Suppressor macrophage treated with lipopolysaccharide for 1 hour (primary cell): Measurements from ENCODE around the gene SIL1.
"Not testable (repeated sequence)": the region's sequence is repeated elsewhere in the genome, so short reads cannot be mapped to it uniquely, and the experiment has no call there.

ENCODE experiments used
- DNase-seq, 3 donors: peaks; one replicate each; pipeline ENCODE4 v3.0.0-alpha.2; 2020 to 2022

SIL1 gene

DNA sequence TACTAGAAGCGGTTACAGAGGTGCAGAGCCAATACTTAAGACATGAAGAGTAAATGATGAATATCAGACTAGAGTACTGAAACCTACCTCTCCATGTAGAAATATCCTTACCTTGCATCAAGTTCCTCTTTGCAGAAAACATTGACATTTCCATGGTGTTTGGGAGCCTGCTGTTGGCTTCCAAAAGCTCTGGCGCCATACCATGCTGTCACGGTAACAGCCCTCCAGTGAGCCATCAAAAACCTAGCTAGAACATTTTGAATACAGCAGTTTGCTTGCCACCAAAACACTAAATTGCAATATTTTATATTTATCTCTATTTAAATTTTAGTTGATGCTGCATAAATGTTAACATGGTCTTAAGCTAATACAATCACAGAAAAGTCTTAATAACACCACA lies 179.0 kb downstream of the SIL1 start:
- no peak for DNase-seq

DNA sequence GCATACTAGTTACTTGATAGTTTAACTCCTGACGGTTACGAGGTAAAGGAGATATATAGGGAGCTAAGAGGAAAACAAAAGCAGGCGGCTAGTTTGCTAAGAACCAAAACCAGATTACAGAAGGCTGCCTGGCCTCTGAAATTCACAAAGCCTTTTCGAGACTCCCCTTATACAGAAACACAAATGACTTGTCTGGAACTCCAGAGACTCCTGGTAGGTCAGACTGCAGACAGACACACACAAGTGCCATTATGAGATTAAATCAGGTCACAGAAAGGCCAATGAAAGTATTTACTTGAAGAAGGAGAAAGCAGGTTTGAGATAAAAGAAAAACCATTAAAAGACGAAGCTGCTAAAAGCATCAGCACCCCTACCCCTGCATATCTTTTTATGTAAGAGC lies 180.5 kb downstream of the SIL1 start:
- no peak for DNase-seq

DNA sequence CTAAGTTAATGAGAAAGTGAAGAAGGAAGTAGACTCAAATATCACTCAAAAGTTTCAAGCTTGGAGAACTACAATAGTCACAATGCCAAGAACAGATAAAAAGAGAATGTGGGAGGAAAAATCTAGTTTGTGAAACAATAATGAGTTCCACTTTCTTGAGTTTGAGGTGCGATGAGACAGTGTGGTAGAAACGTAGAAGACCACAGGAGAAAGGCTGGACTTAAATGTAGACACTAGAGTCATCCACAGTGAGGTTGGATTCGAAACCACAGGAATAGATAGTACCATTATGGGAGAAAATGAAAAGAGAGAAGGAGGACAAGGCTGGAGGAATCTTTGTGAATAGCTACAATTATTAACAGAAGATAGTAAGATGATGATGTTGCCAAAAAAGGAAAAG lies 182.0 kb downstream of the SIL1 start:
- no peak for DNase-seq

DNA sequence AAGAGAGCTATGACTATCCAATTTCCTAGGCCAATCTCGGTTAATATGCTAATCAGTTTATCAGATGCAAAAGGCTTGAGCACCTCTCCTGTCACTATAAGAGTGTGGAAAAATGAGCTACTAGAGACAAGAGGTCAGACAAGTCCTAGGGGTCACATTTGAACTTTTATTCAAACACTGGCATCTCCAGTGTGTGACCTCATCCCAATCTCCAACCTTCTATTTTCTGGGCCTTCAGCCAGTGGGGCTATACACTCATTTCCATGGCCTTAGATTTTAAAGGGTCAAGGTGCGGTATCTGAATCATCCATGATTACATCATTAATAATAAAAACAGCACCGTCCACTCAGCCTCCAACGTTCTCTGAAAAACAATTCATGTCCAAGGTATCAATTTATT lies 183.4 kb downstream of the SIL1 start:
- DNase-seq, result no peak

DNA sequence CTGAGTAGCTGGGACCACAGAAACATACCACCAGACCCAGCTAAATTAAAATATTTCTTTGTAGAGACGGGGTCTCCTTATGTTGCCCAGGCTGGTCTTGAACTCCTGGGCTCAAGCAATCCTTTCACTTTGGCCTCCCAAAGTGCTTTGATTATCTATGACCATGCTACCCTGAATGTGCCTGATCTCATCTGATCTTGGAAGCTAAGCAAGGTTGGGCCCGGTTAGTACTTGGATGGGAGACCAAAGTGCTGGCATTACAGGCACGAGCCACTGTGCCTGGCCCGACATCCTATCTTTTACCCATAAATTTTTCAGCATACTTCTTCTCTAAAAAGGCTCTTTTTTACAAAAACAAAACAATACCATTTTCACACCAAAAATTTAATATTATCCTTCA lies 186.0 kb downstream of the SIL1 start:
- DNase-seq, result no peak

DNA sequence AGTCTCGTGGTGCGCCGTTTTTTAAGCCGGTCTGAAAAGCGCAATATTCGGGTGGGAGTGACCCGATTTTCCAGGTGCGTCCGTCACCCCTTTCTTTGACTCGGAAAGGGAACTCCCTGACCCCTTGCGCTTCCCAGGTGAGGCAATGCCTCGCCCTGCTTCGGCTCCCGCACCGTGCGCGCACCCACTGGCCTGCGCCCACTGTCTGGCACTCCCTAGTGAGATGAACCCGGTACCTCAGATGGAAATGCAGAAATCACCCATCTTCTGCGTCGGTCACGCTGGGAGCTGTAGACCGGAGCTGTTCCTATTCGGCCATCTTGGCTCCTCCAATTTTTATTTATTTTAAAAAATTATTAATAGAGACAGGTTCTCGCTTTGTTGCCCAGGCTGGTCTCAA lies 187.0 kb downstream of the SIL1 start:
- not testable (repeated sequence) for DNase-seq

DNA sequence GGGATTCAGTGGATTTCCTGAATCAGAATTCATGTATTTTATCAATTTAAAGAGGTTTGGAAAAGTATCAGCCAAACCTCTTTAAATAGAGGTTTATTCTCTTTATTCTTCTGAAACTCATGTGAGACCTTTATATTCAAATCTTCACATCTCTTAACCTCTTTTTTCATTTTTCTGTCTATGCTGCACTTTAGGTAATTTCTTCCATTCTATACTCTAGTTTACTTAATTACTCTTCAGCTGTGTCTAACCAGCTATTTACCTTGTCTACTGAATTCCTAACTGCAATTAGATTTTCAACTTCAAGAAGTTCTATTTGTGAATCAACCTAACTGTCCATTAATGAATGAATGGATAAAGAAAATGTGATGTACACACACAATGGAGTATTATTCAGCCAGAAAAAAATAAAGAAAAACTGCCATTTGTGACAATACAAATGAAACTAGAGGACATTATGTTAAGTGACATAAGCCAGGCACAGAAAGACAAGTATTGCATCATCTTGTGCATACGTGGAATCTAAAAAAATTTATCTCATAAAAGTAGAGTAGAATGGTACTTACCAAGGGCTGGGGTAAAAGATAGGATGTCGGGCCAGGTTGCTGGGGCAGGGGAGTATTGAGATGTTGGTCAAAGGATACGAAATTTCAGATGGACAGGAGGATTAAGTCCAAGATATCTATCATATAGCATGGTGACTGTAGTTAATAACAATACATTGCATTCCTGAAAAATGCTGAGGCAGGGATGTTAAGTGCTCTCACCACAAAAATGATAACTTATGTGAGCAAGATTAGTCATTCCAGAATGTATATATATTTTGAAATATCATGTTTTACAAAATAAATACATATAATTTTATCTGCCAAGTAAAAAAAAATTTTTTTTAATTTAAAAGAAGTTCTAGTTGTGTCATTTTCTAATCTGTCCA lies 193.5 kb downstream of the SIL1 start:
- DNase-seq, result no peak

DNA sequence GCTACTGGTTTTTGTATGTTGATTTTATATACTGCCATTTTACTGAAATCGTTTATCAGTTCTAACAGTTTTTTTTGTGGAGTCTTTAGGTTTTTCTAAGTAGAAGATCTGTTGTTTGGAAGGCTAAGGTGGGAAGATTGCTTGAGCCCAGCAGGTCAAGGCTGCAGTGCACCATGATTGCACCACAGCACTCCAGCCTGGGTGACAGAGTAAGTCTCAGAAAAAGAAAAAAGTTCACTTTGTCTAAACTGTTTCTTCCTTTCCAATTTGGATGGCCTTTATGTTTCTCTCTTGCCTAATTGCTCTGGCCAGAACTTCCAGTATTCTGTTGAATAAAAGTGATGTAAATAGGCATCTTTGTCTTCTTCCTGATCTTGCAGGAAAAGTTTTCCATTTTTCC lies 198.5 kb downstream of the SIL1 start:
- DNase-seq, result no peak

DNA sequence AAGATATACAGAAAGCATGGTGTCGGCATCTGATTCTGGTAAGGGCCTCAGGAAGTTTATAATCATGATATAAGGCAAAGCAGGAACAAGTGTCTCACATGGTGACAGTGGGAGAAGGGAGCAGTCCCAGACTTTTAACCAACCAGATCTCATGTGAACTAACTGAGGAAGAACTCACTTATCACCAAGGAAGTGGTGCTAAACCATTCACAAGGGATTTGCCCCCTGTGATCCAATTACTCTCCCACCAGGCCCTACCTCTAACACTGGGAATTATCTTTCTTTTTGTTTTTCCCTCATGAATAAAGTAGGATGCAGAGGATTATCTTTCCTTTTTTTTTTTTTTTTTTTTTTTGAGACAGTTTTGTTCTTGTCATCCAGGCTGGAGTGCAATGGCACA lies 199.6 kb downstream of the SIL1 start:
- no peak for DNase-seq

DNA sequence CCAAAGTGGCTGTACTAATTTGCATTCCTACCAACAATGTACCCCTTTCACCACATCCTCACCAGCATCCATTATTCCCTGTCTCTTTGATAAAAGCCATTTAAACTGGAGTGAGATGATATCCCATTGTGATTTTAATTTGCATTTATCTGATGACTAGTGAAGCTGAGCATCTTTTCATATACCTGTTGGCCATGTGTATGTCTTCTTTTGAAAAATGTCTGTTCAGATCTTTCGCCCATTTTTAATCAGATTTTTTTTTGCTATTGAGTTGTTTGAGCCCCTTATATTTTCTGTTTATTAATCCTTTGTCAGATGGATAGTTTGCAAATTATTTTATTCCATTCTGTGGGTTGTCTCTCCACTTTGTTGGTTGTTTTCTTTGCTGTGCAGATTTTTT lies 202.0 kb downstream of the SIL1 start:
- no peak for DNase-seq

DNA sequence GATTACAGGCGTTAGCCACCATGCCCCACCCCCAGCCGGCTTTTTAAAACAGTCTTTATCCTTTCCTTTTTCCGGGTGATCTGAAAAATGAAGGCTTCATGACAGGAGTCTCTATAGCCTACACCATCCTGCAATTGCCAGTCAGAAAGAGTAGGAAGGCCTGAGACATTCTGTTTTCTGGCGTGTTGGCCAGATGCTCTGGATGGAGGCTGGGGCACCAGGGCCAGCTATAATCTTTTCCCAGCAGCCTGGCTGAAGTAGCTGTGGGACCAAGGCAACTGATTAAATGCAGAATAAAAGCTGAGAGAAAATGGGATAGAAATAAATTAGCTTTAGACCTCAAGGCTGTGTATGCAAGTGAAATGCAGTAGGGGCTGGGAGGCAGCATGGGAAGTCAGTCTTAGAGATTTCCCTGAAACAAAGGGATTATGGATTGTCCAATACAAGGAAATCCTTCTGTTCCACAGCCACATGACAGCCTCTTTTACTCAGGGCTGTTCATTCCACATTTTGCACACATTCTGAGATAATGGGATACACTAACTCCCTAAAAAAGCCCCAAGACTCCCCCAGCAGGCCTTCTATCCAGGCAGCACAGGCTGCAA lies 207.1 kb downstream of the SIL1 start:
- DNase-seq, result no peak

DNA sequence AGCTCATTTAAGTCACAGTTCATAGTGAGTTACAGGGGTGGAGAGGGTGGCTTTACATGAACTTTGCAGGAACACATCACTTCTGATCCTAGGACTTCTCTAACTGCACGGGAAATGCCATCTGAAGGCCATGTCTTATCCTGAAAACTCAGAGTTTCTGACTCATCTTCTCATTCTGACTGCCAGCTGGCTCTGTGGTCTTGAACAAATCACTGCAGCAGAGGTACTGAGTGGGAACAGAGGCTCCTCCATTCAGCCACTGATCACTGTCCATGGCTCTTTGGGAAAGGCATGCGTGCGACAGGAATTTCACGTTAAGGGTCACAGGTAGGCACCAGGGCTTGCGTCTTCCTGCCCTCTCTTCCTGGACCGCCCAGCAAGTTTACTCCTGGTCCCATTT lies 208.4 kb downstream of the SIL1 start:
- no peak for DNase-seq

DNA sequence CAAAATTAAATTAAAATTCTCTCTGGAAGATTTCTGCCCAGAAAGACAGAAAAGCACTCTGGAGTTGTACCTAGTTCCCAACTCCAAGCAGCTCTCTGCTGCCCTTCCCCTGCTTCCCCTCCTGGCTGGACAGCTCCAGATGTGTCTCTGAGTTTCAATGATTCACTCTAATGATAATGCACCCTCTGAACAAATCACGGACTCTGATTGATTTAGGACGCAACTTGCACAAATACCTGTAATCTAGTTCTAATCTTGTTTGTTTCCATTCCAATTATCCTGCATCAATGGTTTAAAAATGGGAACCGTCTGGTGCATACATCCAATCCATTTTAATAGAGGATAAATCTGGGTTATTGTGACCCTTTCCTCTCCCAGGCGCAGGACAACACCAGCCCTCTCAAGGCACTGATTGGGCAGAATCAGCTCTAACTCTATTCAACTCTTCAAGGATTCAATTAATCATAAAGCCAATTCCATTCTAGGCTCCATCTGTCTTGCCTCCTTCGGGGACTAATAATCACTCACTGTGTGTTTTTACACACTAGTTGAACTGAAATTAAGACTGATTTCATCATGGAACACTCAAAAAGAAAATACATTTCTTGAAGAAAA lies 211.9 kb downstream of the SIL1 start:
- DNase-seq, result no peak

DNA sequence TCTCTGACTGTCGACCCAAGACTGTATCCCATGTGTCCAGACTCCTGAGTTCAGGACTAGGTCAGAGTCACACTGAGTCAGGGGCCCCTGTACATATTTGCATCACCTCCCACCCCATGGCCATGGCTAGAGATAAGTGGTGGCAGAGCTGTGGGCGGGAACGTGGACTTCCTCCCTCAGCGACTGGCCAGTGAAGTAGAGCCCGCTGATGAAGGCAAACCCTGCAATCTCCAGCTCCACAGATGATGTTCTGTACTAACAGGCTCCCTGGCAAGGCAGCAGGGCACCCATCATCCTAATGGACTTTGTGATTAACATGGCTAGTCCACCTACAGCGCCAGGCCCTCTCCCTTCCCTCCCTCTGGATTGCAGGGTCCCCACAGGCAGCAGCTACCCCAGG lies 212.5 kb downstream of the SIL1 start:
- DNase-seq, result peak; percentile 11 to 41 (median 19)

DNA sequence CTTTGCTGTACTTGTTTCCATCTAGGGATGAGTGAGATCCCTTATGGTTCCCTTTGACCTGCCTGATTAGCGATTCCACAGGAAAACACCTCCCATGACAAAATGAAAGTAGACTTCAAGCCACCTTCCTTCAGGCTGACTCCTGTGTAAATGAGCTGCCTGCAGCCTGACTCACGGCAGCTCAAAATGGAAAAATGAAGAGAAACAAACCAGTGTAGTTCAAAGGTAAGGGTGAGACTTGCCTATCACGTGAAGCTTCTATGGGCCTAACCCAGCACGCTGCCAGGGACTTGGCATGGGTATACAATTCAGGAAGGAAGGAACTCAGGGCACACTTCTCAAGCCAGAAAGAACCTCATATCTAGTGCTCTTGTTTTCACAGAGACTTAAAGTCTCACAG lies 212.9 kb downstream of the SIL1 start:
- no peak for DNase-seq

DNA sequence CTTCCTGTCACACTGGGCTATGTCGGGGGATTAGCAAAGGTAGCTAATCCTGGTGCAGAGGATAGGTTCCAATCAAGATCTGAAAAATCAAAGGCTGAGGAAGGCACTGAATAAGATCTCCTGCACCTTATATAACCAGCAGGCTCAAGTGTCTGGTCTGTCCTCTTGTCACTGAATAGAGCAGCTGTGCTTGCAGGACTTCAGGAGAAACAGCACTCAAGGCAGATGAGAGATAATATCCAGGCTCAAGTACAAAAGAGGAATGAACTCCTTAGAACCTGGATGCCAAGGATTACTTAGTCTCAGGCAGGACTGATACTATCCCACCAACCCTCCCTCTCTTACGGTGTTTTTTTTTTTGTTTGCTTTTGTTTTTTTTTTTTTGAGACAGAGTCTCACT lies 214.2 kb downstream of the SIL1 start:
- no peak for DNase-seq

DNA sequence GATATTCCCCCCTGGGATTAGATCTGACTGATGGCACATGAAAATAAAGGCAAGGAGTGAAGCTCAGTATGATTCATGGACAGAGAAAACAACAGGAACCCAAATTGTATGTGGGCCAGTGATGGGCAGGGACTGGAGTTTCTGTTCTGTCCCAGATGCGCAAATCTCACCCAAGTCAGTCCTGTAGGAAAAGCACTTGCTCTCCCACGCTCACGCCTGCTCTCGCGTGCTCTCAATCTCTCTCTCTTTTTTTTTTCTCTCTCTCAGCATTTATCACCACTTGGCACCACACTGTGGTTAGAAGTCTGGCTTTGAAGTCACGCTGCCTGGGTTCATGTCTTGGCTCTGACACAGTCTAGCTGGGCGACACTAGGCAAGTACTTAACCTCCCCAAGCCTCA lies 216.6 kb downstream of the SIL1 start:
- DNase-seq, result no peak

DNA sequence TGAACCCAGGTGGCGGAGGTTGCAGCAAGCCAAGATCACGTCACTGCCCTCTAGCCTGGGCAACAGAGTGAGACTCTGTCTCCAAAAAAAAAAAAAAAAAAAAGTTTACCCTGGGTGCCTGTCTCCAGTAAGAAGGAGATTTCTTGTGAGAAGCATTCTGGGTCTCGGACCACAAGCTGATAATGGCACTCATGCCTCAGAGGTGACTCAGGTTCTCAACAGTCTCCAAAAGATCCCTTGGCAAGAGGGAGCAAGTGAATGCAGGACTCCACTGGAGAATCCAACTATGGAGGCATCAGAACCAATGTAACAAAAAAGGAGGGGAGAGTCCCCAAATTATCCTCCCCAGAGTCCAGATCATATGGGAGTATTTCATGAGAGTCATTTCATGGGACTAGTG lies 217.0 kb downstream of the SIL1 start:
- no peak for DNase-seq

DNA sequence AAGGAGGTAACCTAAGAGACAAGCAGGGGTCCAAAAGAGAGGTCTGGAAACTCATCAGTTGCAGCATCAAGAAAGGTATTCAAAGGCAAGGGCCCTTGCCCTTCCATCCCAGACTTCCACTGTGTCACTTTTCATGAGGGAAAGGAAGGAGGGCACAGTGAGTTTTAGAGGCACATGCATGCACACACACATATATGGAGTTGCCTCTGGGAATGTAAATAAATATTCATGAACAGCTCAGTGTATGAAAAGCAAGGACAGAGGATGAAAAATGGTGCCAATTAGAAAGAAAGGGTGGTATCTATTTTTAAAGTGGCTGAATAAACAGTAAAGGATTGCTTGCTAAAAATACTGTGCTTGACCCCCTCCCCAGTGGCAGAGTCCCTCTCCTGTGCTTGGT lies 217.7 kb downstream of the SIL1 start:
- DNase-seq, result no peak

DNA sequence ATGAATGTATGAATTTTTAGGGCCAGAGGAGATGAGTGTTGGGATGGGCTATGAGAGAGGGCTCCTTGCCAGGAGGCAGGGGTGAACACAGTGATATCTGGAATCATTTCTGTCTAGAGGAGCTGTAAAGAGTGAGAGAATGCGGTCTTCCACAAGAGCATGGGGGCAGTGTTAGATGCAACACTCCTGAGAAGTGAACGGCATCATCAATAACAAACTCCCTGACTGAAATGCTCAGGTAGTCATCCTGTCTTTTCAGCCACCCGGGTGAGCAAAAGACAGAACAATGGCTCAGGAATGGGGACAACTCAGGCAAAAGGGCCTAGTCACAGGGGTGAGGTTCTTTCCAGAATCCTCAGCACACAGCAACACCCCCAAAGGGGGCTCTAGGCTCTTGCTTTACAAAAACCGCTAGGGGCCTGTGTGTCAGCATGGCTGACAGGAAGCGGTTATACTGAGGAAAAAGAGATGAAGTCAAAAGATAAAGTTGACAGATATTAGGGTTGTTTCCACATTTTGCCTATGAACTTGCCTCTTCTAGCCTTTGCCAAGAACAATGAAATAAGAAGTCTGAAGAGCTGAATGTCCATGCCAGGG lies 218.4 kb downstream of the SIL1 start:
- no peak for DNase-seq

DNA sequence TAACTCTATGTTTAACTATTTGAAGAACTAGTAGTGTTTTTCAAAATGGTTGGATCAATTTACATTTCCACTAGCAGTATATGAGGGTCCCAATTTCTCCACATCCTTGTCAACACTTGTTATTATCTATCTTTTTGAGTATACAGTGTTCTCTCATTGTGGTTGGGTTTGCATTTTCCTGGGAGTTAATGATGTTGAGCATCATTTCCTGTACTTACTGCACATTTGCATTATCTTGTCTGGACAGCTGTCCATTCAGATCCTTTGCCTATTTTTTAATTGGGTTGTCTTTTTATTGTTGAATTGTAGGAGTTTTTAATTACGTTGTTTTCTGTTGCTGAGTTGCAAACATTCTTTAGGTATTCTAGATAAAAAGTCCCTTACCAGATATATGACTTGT lies 219.6 kb downstream of the SIL1 start:
- no peak for DNase-seq

DNA sequence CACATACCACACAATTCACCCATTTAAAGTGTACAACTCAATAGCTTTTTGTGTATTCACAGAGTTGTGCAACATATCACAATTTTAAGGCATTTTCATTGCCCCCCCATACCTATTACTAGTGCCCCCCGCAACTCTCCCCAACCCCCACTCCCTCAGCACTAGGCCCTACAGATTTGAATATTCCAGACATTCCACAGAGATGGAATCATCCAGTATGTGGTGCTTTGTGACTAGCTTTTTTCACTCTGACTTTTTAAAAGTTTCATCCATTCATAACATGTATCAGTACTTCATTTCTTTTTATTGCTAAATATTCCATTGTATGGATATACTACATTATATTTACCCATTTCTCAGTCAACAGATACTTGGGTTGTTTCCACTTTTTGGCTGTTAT lies 220.1 kb downstream of the SIL1 start:
- no peak for DNase-seq

DNA sequence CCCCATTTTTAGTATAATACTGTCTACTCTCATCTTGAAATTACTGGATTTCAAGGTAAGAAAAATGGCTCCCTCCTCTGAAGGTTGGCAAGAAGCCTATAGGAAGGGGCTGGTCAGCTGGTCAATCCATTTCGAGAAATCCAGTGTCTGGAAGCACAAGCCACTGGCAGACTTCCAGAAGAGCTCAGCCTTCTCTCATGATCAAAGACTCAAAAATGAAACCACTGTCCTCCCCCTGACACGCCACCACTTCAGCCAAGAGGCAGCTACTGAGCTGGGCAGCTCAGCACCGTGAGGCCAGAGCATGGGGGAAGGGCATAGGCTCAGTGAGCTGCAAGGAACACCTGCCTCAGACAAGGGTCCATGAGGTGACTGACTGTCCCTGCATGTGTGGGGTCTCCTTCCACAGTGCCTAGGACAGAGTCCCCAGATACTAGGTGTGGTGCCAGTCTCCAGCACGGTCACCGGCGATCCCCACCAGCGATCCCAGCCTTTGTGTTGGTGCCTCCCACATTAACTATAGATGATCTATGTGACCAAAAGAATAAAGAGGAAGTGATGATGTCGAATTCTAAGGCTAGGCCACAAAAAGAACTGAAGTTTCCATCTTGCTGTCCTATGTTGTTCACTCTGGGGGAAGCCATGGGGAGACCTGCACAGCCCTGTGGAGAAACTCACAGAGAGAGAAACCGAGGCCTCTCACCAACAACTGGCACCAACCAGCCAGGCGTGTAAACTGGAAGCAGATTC lies 222.9 kb downstream of the SIL1 start:
- DNase-seq, result peak; percentile 30 to 36 (median 32)
